ENCODE results near the gene MARCHF3.

Gene MARCHF3

GRCh38 chr5:126888175-126888574 is 142.2 kb downstream of the MARCHF3 start:
- Histone ChIP-seq H3K36me3 (ENCODE audit: control insufficient read depth in 1 of 2, insufficient read depth in 2 of 2, low read length in 2 of 2) (no peaks in the 10 kb centered on the region), H2AFZ (ENCODE audit: insufficient read depth, low read length, poor library complexity) (no peak overlapping the region), H3K4ac (ENCODE audit: low read depth, low read length) (no peak overlapping the region), H3K23ac (ENCODE audit: low read length) (no peak overlapping the region), H3K18ac (ENCODE audit: low read length) (no peak overlapping the region), H4K91ac (ENCODE audit: low read depth, low read length) (no peak overlapping the region), H4K12ac (ENCODE audit: low read depth, low read length) (no peak overlapping the region), H2AK5ac (ENCODE audit: low read length) (no peak overlapping the region), H2BK12ac (ENCODE audit: low read length) (no peak overlapping the region), H3K4me1 (ENCODE audit: control insufficient read depth in 1 of 2, insufficient read depth in 2 of 2, low read length in 2 of 2) (no peaks in the 10 kb centered on the region), H3K27me3 (ENCODE audit: insufficient read depth, low read length) (no peaks in the 10 kb centered on the region), H3K4me2 (ENCODE audit: low read length) (no peak overlapping the region), H3K27ac (ENCODE audit: low read depth, low read length) (no peak overlapping the region), H3K4me3 (ENCODE audit: low read depth, low read length) (no peak overlapping the region), H3K79me2 (ENCODE audit: control insufficient read depth, insufficient read depth, low read length, poor library complexity) (no peaks in the 10 kb centered on the region), H4K8ac (ENCODE audit: low read depth, low read length) (no peak overlapping the region), H3K79me1 (ENCODE audit: low read length) (no peaks in the 10 kb centered on the region), H2BK5ac (ENCODE audit: low read depth, low read length, poor library complexity) (no peak overlapping the region), H3K14ac (ENCODE audit: low read length) (no peak overlapping the region), H3K9ac (ENCODE audit: low read length) (no peak overlapping the region), H3K9me3 (ENCODE audit: insufficient read depth, low read depth, low read length) (no peaks in the 10 kb centered on the region), H2BK120ac (ENCODE audit: insufficient read depth, low read length, poor library complexity) (no peak overlapping the region)
- no CpG with 5 or more reads among the region's 1 CpG for WGBS (ENCODE audit: extremely low coverage, insufficient coverage, insufficient read length)
- no peak for DNase-seq

GRCh38 chr5:126884269-126884819 is 146.0 kb downstream of the MARCHF3 start:
- WGBS (ENCODE audit: extremely low coverage, insufficient coverage, insufficient read length), result no CpG with 5 or more reads among the region's 5 CpGs
- H3K27ac ChIP-seq (ENCODE audit: low read depth, low read length), result no peak overlapping the region
- DNase-seq, result peak; percentile 8 to 26
- no peaks in the 10 kb centered on the region for H3K4me1 ChIP-seq (ENCODE audit: control insufficient read depth in 1 of 2, insufficient read depth in 2 of 2, low read length in 2 of 2)
- H2BK120ac ChIP-seq (ENCODE audit: insufficient read depth, low read length, poor library complexity), result no peak overlapping the region
- H3K9me3 ChIP-seq (ENCODE audit: insufficient read depth, low read depth, low read length), result no peaks in the 10 kb centered on the region
- no peaks in the 10 kb centered on the region for H3K79me1 ChIP-seq (ENCODE audit: low read length)
- H4K12ac ChIP-seq (ENCODE audit: low read depth, low read length), result no peak overlapping the region
- H3K36me3 ChIP-seq (ENCODE audit: control insufficient read depth in 1 of 2, insufficient read depth in 2 of 2, low read length in 2 of 2), result no peaks in the 10 kb centered on the region
- H2AFZ ChIP-seq (ENCODE audit: insufficient read depth, low read length, poor library complexity), result no peak overlapping the region
- no peak overlapping the region for H4K8ac ChIP-seq (ENCODE audit: low read depth, low read length)
- no peak overlapping the region for H3K23ac ChIP-seq (ENCODE audit: low read length)
- H3K14ac ChIP-seq (ENCODE audit: low read length), result no peak overlapping the region
- H2BK12ac ChIP-seq (ENCODE audit: low read length), result no peak overlapping the region
- no peak overlapping the region for H3K18ac ChIP-seq (ENCODE audit: low read length)
- H3K4ac ChIP-seq (ENCODE audit: low read depth, low read length), result no peak overlapping the region
- H3K79me2 ChIP-seq (ENCODE audit: control insufficient read depth, insufficient read depth, low read length, poor library complexity), result no peaks in the 10 kb centered on the region
- no peak overlapping the region for H3K4me2 ChIP-seq (ENCODE audit: low read length)
- H4K91ac ChIP-seq (ENCODE audit: low read depth, low read length), result no peak overlapping the region
- no peaks in the 10 kb centered on the region for H3K27me3 ChIP-seq (ENCODE audit: insufficient read depth, low read length)
- no peak overlapping the region for H3K4me3 ChIP-seq (ENCODE audit: low read depth, low read length)
- H2BK5ac ChIP-seq (ENCODE audit: low read depth, low read length, poor library complexity), result no peak overlapping the region
- H3K9ac ChIP-seq (ENCODE audit: low read length), result no peak overlapping the region
- no peak overlapping the region for H2AK5ac ChIP-seq (ENCODE audit: low read length)

GRCh38 chr5:126883564-126884245 is 146.7 kb downstream of the MARCHF3 start:
- Histone ChIP-seq H3K9me3 (ENCODE audit: insufficient read depth, low read depth, low read length) (no peaks in the 10 kb centered on the region), H3K79me2 (ENCODE audit: control insufficient read depth, insufficient read depth, low read length, poor library complexity) (no peaks in the 10 kb centered on the region), H2BK5ac (ENCODE audit: low read depth, low read length, poor library complexity) (no peak overlapping the region), H3K27me3 (ENCODE audit: insufficient read depth, low read length) (no peaks in the 10 kb centered on the region), H4K8ac (ENCODE audit: low read depth, low read length) (no peak overlapping the region), H4K91ac (ENCODE audit: low read depth, low read length) (no peak overlapping the region), H3K18ac (ENCODE audit: low read length) (no peak overlapping the region), H3K4me1 (ENCODE audit: control insufficient read depth in 1 of 2, insufficient read depth in 2 of 2, low read length in 2 of 2) (no peaks in the 10 kb centered on the region), H3K9ac (ENCODE audit: low read length) (no peak overlapping the region), H3K4me2 (ENCODE audit: low read length) (no peak overlapping the region), H3K14ac (ENCODE audit: low read length) (no peak overlapping the region), H2BK12ac (ENCODE audit: low read length) (no peak overlapping the region), H2AK5ac (ENCODE audit: low read length) (no peak overlapping the region), H2AFZ (ENCODE audit: insufficient read depth, low read length, poor library complexity) (no peak overlapping the region), H2BK120ac (ENCODE audit: insufficient read depth, low read length, poor library complexity) (no peak overlapping the region), H4K12ac (ENCODE audit: low read depth, low read length) (no peak overlapping the region), H3K27ac (ENCODE audit: low read depth, low read length) (no peak overlapping the region), H3K23ac (ENCODE audit: low read length) (no peak overlapping the region), H3K4me3 (ENCODE audit: low read depth, low read length) (no peak overlapping the region), H3K36me3 (ENCODE audit: control insufficient read depth in 1 of 2, insufficient read depth in 2 of 2, low read length in 2 of 2) (no peaks in the 10 kb centered on the region), H3K79me1 (ENCODE audit: low read length) (no peaks in the 10 kb centered on the region), H3K4ac (ENCODE audit: low read depth, low read length) (no peak overlapping the region)
- no CpG with 5 or more reads among the region's 2 CpGs for WGBS (ENCODE audit: extremely low coverage, insufficient coverage, insufficient read length)
- DNase-seq, result no peak

GRCh38 chr5:126881821-126882600 is 148.3 kb downstream of the MARCHF3 start:
- no peaks in the 10 kb centered on the region for H3K9me3 ChIP-seq (ENCODE audit: insufficient read depth, low read depth, low read length)
- H3K4me2 ChIP-seq (ENCODE audit: low read length), result no peak overlapping the region
- H2AFZ ChIP-seq (ENCODE audit: insufficient read depth, low read length, poor library complexity), result no peak overlapping the region
- no peak for DNase-seq
- no peak overlapping the region for H3K9ac ChIP-seq (ENCODE audit: low read length)
- no peaks in the 10 kb centered on the region for H3K36me3 ChIP-seq (ENCODE audit: control insufficient read depth in 1 of 2, insufficient read depth in 2 of 2, low read length in 2 of 2)
- no peak overlapping the region for H2BK12ac ChIP-seq (ENCODE audit: low read length)
- H4K91ac ChIP-seq (ENCODE audit: low read depth, low read length), result no peak overlapping the region
- no peak overlapping the region for H3K23ac ChIP-seq (ENCODE audit: low read length)
- no peaks in the 10 kb centered on the region for H3K79me1 ChIP-seq (ENCODE audit: low read length)
- H3K14ac ChIP-seq (ENCODE audit: low read length), result no peak overlapping the region
- no peaks in the 10 kb centered on the region for H3K79me2 ChIP-seq (ENCODE audit: control insufficient read depth, insufficient read depth, low read length, poor library complexity)
- H2BK120ac ChIP-seq (ENCODE audit: insufficient read depth, low read length, poor library complexity), result no peak overlapping the region
- no peaks in the 10 kb centered on the region for H3K27me3 ChIP-seq (ENCODE audit: insufficient read depth, low read length)
- H4K12ac ChIP-seq (ENCODE audit: low read depth, low read length), result no peak overlapping the region
- no peaks in the 10 kb centered on the region for H3K4me1 ChIP-seq (ENCODE audit: control insufficient read depth in 1 of 2, insufficient read depth in 2 of 2, low read length in 2 of 2)
- no peak overlapping the region for H2AK5ac ChIP-seq (ENCODE audit: low read length)
- H3K27ac ChIP-seq (ENCODE audit: low read depth, low read length), result no peak overlapping the region
- no peak overlapping the region for H3K18ac ChIP-seq (ENCODE audit: low read length)
- H3K4me3 ChIP-seq (ENCODE audit: low read depth, low read length), result no peak overlapping the region
- no CpG with 5 or more reads among the region's 5 CpGs for WGBS (ENCODE audit: extremely low coverage, insufficient coverage, insufficient read length)
- no peak overlapping the region for H3K4ac ChIP-seq (ENCODE audit: low read depth, low read length)
- H4K8ac ChIP-seq (ENCODE audit: low read depth, low read length), result no peak overlapping the region
- no peak overlapping the region for H2BK5ac ChIP-seq (ENCODE audit: low read depth, low read length, poor library complexity)
